ENCODE data around the gene BHLHA15.

DNA sequence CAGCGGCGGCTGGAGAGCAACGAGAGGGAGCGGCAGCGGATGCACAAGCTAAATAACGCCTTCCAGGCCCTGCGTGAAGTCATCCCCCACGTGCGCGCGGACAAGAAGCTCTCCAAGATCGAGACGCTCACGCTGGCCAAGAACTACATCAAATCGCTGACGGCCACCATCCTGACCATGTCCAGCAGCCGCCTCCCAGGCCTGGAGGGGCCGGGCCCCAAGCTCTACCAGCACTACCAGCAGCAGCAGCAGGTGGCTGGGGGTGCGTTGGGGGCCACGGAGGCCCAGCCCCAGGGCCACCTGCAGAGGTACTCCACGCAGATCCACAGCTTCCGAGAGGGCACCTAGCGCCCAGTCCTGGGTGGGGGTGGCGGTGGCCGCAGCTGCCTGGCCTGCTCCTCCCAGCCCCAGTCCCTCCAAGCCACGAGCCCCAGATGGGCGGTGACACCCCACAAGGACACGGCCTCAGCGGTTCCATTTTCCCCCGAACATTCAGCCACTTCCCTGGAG is 1.3 kb downstream of the BHLHA15 start:
- TF ChIP-seq FOXA1 (IDR thresholded peaks at IDR 0.05) = no peak
- TF ChIP-seq ARNT (IDR thresholded peaks at IDR 0.05) = no peak
- no peak for TF ChIP-seq SP1 (IDR thresholded peaks at IDR 0.05)
- no peak for TF ChIP-seq FOXK2 (IDR thresholded peaks at IDR 0.05)
- TF ChIP-seq, protein P1, sequence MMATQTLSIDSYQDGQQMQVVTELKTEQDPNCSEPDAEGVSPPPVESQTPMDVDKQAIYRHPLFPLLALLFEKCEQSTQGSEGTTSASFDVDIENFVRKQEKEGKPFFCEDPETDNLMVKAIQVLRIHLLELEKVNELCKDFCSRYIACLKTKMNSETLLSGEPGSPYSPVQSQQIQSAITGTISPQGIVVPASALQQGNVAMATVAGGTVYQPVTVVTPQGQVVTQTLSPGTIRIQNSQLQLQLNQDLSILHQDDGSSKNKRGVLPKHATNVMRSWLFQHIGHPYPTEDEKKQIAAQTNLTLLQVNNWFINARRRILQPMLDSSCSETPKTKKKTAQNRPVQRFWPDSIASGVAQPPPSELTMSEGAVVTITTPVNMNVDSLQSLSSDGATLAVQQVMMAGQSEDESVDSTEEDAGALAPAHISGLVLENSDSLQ (IDR thresholded peaks at IDR 0.05) = no peak
- no peak for TF ChIP-seq TARDBP (IDR thresholded peaks at IDR 0.05)
- TF ChIP-seq FOXM1 (IDR thresholded peaks at IDR 0.05; ENCODE audit: borderline replicate concordance) = no peak
- TF ChIP-seq ELF4 (IDR thresholded peaks at IDR 0.05) = no peak
- TF ChIP-seq BHLHE40 (IDR thresholded peaks at IDR 0.05; ENCODE audit: borderline replicate concordance) = no peak
